Epithelial cell of proximal tubule (primary cell): ENCODE data around the gene CCDC192. TPM values are rescaled to one million over a fixed set of nuclear protein-coding genes. Genes with fewer than 3 reads are reported as not detected.

Source experiments
- DNase-seq: peaks from one replicate; pipeline ENCODE4 v3.0.0-alpha.2; 2011; ENCODE audit warnings: low read depth
- H3K4me3 ChIP-seq: 2 replicates; pipeline ENCODE4 v1.5.1; 2011; ENCODE audit warnings: low read depth, mild to moderate bottlenecking, low read length
- CTCF ChIP-seq: conservative IDR thresholded peaks from 2 replicates; pipeline ENCODE4 v1.5.1; 2012; ENCODE audit warnings: low read depth, mild to moderate bottlenecking, low read length
- total RNA-seq: library from RNA; depleted of rRNA; stranded (reverse); fragments of >200 nt; gene quantifications from 2 replicates; pipeline ENCODE4 v1.2.3, GENCODE V29; 2015

The CCDC192 gene
- total RNA-seq, 1 donor from 2014 or later, result not detected

GRCh38 chr5:127830829-127831598 lies 127.8 kb downstream of the CCDC192 start:
- H3K4me3 ChIP-seq, result no peak overlapping the region
- TF ChIP-seq CTCF, result no peak
- DNase-seq, result no peak

GRCh38 chr5:127832067-127832466 lies 128.9 kb downstream of the CCDC192 start:
- no peak overlapping the region for H3K4me3 ChIP-seq
- DNase-seq, result no peak
- no peak for TF ChIP-seq CTCF

- H3K4me3 ChIP-seq, result no peak overlapping the region
- no peak for DNase-seq
- TF ChIP-seq CTCF, result no peak
These were observed 130.9 kb downstream of the CCDC192 start for GRCh38 chr5:127834094-127834531.

- no peak for DNase-seq
- no peak for TF ChIP-seq CTCF
- no peak overlapping the region for H3K4me3 ChIP-seq
These were observed 131.4 kb downstream of the CCDC192 start for GRCh38 chr5:127834554-127834953.

- DNase-seq, result no peak
- no peak for TF ChIP-seq CTCF
- H3K4me3 ChIP-seq, result no peak overlapping the region
These were observed 135.5 kb downstream of the CCDC192 start for GRCh38 chr5:127838661-127839060.

- DNase-seq, result no peak
- H3K4me3 ChIP-seq, result no peak overlapping the region
- no peak for TF ChIP-seq CTCF
These were observed 135.9 kb downstream of the CCDC192 start for GRCh38 chr5:127839072-127839471.

- H3K4me3 ChIP-seq, result no peak overlapping the region
- no peak for DNase-seq
- no peak for TF ChIP-seq CTCF
These were observed 136.5 kb downstream of the CCDC192 start for GRCh38 chr5:127839496-127840197.
